ENCODE measurements around the gene GBX2. TPM values are rescaled to one million over a fixed set of nuclear protein-coding genes. Genes with fewer than 3 reads are reported as not detected.

GBX2 gene
- total RNA-seq, 1 donor from 2014 or later, result not detected

DNA sequence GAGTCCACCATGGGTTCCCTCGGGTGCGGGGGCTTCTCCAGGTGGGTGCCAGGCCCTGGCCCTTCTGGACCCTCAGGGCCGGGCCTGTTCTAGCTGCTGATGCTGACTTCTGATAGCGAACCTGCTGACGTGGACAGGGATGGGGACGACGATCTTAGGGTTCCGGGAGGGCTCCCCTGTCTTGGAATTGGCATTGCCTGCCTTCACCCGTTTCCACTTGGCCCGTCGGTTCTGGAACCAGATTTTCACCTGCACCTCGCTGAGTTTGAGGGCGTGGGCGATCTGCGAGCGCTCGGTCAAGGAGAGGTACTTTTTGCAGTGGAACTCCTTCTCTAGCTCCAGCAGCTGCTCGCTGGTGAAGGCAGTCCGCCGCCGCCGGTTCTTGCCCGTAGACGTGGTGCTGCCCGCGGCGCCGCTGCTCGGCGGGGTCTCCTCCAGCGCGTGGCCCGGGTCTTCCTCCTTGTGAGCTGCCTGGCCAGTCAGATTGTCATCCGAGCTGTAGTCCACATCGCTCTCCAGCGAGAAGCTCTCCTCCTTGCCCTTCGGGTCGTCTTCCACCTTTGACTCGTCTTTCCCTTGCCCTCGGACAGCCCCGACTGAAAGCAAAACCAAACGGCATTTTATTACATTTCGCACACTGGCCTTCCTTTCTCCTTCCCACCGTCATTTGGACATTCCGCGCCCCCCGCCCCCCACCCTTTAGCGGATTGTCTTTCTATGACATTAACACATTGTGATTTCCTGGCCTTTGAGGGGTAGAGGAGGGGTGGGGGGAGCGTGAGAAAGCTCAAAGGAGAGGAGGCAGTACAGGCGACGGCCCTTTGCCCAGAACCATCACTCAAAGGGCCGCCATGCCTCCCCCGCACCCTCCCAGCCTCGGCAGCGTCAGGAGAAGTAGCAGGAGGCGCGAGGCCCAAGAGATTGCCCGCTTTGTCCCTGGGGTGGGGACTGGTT lies 2.1 kb downstream of the GBX2 start:
- H3K27ac ChIP-seq, result no peak overlapping the region
- intact Hi-C loops (cut with DNase I), result no loop called here
- no peaks in the 10 kb centered on the region for H3K36me3 ChIP-seq
- H3K4me1 ChIP-seq, result peaks cover 18 to 22% of the 10 kb centered on the region in 2 donors
- no peaks in the 10 kb centered on the region for H3K9me3 ChIP-seq
- peak overlapping the region; percentile 42 to 65 for H3K4me3 ChIP-seq
- no peak for DNase-seq (ENCODE audit: low spot score in 2 of 2)
- H3K27me3 ChIP-seq, result peaks cover 39% of the 10 kb centered on the region
- TF ChIP-seq, protein P1, sequence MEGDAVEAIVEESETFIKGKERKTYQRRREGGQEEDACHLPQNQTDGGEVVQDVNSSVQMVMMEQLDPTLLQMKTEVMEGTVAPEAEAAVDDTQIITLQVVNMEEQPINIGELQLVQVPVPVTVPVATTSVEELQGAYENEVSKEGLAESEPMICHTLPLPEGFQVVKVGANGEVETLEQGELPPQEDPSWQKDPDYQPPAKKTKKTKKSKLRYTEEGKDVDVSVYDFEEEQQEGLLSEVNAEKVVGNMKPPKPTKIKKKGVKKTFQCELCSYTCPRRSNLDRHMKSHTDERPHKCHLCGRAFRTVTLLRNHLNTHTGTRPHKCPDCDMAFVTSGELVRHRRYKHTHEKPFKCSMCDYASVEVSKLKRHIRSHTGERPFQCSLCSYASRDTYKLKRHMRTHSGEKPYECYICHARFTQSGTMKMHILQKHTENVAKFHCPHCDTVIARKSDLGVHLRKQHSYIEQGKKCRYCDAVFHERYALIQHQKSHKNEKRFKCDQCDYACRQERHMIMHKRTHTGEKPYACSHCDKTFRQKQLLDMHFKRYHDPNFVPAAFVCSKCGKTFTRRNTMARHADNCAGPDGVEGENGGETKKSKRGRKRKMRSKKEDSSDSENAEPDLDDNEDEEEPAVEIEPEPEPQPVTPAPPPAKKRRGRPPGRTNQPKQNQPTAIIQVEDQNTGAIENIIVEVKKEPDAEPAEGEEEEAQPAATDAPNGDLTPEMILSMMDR (IDR thresholded peaks at IDR 0.05), result no peak

DNA sequence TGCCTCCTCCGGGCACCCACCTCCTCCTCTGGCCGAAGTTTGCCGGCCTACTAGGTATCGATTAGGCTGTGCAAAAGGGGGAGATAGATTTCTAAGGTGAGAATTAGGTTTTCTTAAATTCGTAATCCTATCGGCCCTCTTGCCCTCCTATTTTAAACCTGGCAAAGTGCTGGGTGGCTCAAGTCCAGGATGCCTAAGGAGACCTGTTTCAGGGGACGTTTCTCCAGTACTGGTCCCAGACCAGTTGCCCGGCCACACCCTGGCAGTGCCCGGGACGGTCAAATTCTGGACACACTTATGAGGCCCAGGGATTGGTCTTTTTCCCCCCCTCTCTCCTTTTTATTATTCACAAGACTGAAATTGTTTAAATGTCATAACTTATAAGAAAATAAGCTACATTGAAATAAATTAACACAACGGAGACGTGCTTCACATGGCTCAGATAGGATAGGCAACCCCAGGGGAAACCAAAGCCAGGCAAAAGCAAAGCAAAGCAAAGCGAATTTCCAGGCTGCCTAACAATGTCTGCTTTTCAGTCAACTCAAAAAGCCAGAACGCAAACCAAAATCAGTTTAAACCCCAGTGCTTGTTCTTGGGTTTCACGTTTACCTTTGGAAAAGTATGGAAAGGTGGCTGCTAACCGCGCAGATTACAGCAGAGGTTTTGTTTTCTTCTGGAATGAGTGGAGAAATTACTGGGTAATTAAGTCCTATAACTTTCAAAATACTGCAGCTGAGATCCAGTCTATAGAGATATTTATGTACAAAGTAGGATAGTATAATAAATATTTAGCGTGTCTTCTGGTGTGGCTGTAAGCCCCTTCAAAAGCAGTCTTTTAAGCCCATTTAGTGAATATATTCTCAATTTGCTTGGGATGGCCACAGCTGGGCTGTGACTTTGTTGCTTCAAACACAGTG lies 3.0 kb downstream of the GBX2 start:
- no peak overlapping the region for H3K27ac ChIP-seq
- intact Hi-C loops (cut with DNase I), result no loop called here
- H3K9me3 ChIP-seq, result no peaks in the 10 kb centered on the region
- no peak for DNase-seq (ENCODE audit: low spot score in 2 of 2)
- TF ChIP-seq, protein P1 (IDR thresholded peaks at IDR 0.05), result no peak
- peak overlapping the region in 1 of 2 donors; percentile 62 for H3K4me3 ChIP-seq
- H3K27me3 ChIP-seq, result peaks cover 39% of the 10 kb centered on the region
- H3K36me3 ChIP-seq, result no peaks in the 10 kb centered on the region
- peaks cover 18 to 22% of the 10 kb centered on the region in 2 donors for H3K4me1 ChIP-seq

DNA sequence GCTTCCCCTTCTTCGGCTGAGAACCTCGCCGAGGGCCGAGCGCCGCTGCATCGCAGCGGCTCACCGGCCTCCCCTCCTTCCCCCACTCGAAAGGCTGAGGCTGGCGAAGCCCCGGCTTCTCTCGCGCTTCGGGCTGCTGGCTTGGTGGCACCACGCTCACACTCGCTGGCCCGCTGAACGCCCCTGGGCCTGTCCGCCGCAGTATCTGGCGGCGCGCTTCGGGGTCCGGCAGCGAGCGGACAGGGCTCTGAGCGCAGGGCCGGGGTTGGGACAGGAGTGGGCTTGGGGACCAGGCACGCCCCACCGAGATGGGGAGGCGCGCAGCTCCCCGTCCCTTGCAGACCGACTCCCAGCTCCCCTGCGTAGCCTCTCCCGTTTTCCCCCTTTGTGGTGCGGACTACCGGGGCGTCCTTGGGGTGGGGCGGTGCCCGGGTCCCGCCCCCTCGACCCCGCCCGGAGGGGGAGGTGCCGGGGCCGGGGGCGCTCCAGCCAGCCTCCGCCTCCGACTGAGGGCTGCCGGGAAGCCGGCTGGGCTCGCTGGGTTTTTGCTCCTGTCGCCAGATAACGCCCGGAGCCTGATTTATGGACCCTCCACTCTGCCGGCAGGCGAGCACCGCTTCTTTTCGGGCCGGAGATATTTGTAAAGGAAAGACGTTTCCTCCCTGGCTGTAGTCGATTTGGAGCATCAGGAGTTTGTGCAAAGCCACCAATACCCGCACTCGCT lies 3.8 kb downstream of the GBX2 start:
- Histone ChIP-seq H3K9me3 (no peaks in the 10 kb centered on the region), H3K27ac (no peak overlapping the region), H3K36me3 (no peaks in the 10 kb centered on the region), H3K4me3 (peak overlapping the region; percentile 14 to 62), H3K27me3 (peaks cover 34% of the 10 kb centered on the region), H3K4me1 (peaks cover 18 to 22% of the 10 kb centered on the region in 2 donors)
- intact Hi-C loops (cut with DNase I), result no loop called here
- TF ChIP-seq, protein P1 (IDR thresholded peaks at IDR 0.05), result no peak
- no peak for DNase-seq (ENCODE audit: low spot score in 2 of 2)

DNA sequence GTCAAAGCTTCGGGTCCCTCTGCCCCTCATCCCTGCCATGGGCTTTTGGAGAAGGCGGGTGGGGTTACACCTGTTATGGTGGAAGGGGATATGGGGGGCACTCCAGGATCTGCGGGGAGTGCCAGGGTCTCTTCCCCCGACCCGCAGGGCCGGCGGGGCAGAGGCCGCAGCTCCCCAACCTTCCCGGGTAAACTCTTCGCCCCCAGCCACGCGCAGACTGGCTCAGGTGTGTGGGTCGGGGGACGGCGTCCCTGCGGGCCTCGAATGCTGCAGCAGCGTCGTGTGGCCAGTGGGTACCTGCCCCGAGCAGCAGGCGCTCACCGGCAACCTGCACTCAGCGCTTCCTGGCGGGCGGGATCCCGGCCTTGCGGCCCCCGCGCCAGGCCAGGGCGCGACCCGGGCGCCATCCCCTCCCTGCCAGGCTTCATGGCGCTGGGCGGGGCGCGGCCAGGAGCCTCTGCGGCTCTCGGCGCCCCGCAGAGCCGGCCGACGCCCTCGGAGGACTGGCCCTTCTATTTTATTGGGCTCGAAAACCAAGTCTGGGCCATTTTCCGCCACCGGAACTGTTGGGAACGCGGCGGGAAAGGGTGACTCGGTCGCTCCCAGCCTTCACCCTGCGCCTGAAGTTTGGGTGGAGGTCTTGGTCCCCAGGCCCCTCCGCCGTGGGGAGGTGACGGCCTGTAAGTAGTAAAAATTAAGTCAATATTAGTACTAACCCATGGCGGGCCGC lies 4.5 kb downstream of the GBX2 start:
- Histone ChIP-seq H3K9me3 (no peaks in the 10 kb centered on the region), H3K4me3 (peak overlapping the region; percentile 14 to 62), H3K27ac (no peak overlapping the region), H3K4me1 (peaks cover 18 to 22% of the 10 kb centered on the region in 2 donors), H3K36me3 (no peaks in the 10 kb centered on the region), H3K27me3 (peaks cover 28% of the 10 kb centered on the region)
- TF ChIP-seq, protein P1 (IDR thresholded peaks at IDR 0.05), result no peak
- intact Hi-C loops (cut with DNase I), result no loop called here
- no peak for DNase-seq (ENCODE audit: low spot score in 2 of 2)

Data from ascending aorta (tissue), 2 donors.